ENCODE results near the gene TMEM135.
"Not testable (repeated sequence)": the region's sequence is repeated elsewhere in the genome, so short reads cannot be mapped to it uniquely, and the experiment has no call there.

Gene TMEM135

GRCh38 chr11:87037450-87038234 lies at the start of gene TMEM135:
Gene TMEM135, plus strand, starts transcription at chr11:87037934. Its CDS starts 112 bp downstream, at chr11:87038046.
- peak; percentile 57 to 92 (median 73) for DNase-seq (ENCODE audit: low read depth in 3 of 3, low spot score in 1 of 3)

GRCh38 chr11:86988351-86988881 lies 49.3 kb upstream of the TMEM135 start:
- no peak for DNase-seq (ENCODE audit: low read depth in 3 of 3, low spot score in 1 of 3)

- no peak for DNase-seq (ENCODE audit: low read depth in 3 of 3, low spot score in 1 of 3)
Measured at GRCh38 chr11:86990031-86990430, 47.7 kb upstream of the TMEM135 start.

GRCh38 chr11:86990515-86990914 lies 47.2 kb upstream of the TMEM135 start:
- no peak for DNase-seq (ENCODE audit: low read depth in 3 of 3, low spot score in 1 of 3)

- no peak for DNase-seq (ENCODE audit: low read depth in 3 of 3, low spot score in 1 of 3)
Measured at GRCh38 chr11:86991341-86991740, 46.4 kb upstream of the TMEM135 start.

GRCh38 chr11:86992340-86992739 lies 45.4 kb upstream of the TMEM135 start:
- not testable (repeated sequence) for DNase-seq (ENCODE audit: low read depth in 3 of 3, low spot score in 1 of 3)

- no peak for DNase-seq (ENCODE audit: low read depth in 3 of 3, low spot score in 1 of 3)
Measured at GRCh38 chr11:86993031-86993430, 44.7 kb upstream of the TMEM135 start.

GRCh38 chr11:86996953-86997570 lies 40.7 kb upstream of the TMEM135 start:
- no peak for DNase-seq (ENCODE audit: low read depth in 3 of 3, low spot score in 1 of 3)

GRCh38 chr11:86999388-86999787 lies 38.3 kb upstream of the TMEM135 start:
- DNase-seq (ENCODE audit: low read depth in 3 of 3, low spot score in 1 of 3), result no peak

- DNase-seq (ENCODE audit: low read depth in 3 of 3, low spot score in 1 of 3), result no peak
Measured at GRCh38 chr11:86999859-87000753, 37.6 kb upstream of the TMEM135 start.

GRCh38 chr11:87002918-87003317 lies 34.8 kb upstream of the TMEM135 start:
- no peak for DNase-seq (ENCODE audit: low read depth in 3 of 3, low spot score in 1 of 3)

GRCh38 chr11:87004281-87004680 lies 33.5 kb upstream of the TMEM135 start:
- not testable (repeated sequence) for DNase-seq (ENCODE audit: low read depth in 3 of 3, low spot score in 1 of 3)

- no peak for DNase-seq (ENCODE audit: low read depth in 3 of 3, low spot score in 1 of 3)
Measured at GRCh38 chr11:87005569-87005921, 32.2 kb upstream of the TMEM135 start.

- DNase-seq (ENCODE audit: low read depth in 3 of 3, low spot score in 1 of 3), result no peak
Measured at GRCh38 chr11:87006035-87006434, 31.7 kb upstream of the TMEM135 start.

GRCh38 chr11:87007963-87008362 lies 29.8 kb upstream of the TMEM135 start:
- no peak for DNase-seq (ENCODE audit: low read depth in 3 of 3, low spot score in 1 of 3)

- DNase-seq (ENCODE audit: low read depth in 3 of 3, low spot score in 1 of 3), result no peak
Measured at GRCh38 chr11:87012089-87012488, 25.6 kb upstream of the TMEM135 start.

- DNase-seq (ENCODE audit: low read depth in 3 of 3, low spot score in 1 of 3), result no peak
Measured at GRCh38 chr11:87012673-87013072, 25.1 kb upstream of the TMEM135 start.

GRCh38 chr11:87013912-87014825 lies 23.6 kb upstream of the TMEM135 start:
- DNase-seq (ENCODE audit: low read depth in 3 of 3, low spot score in 1 of 3), result no peak

GRCh38 chr11:87015645-87016044 lies 22.1 kb upstream of the TMEM135 start:
- no peak for DNase-seq (ENCODE audit: low read depth in 3 of 3, low spot score in 1 of 3)

- no peak for DNase-seq (ENCODE audit: low read depth in 3 of 3, low spot score in 1 of 3)
Measured at GRCh38 chr11:87019613-87020271, 18.0 kb upstream of the TMEM135 start.
